Ascending aorta (tissue), 2 donors: ENCODE data around the gene FANCI. TPM values are rescaled to one million over a fixed set of nuclear protein-coding genes. Genes with fewer than 3 reads are reported as not detected.

Experiments
- DNase-seq, 2 donors: peaks; one replicate each; pipeline ENCODE4 v3.0.0-alpha.2; 2019; ENCODE audit warnings: low spot score in 2 of 2
- H3K27ac ChIP-seq, 2 donors: fragments of 200-600 bp; sonication (generic); one replicate each; pipeline ENCODE4 v1.5.1; 2016 to 2017; ENCODE audit warnings: mild to moderate bottlenecking in 1 of 2
- H3K27me3 ChIP-seq: fragments of 200-600 bp; sonication (generic); one replicate; pipeline ENCODE4 v1.5.1; 2017
- H3K36me3 ChIP-seq, 2 donors: fragments of 200-600 bp; sonication (generic); one replicate each; pipeline ENCODE4 v1.5.1; 2016
- H3K4me1 ChIP-seq, 2 donors: fragments of 200-600 bp; sonication (generic); one replicate each; pipeline ENCODE4 v1.5.1; 2016 to 2017; ENCODE audit warnings: mild to moderate bottlenecking in 1 of 2
- H3K4me3 ChIP-seq, 2 donors: fragments of 200-600 bp; sonication (generic); one replicate each; pipeline ENCODE4 v1.5.1; 2016 to 2017; ENCODE audit warnings: mild to moderate bottlenecking in 1 of 2
- H3K9me3 ChIP-seq, 2 donors: fragments of 200-600 bp; sonication (generic); one replicate each; pipeline ENCODE4 v1.5.1; 2016
- intact Hi-C: fragments of 100-400 bp; cut with DNase I; formaldehyde crosslinking; loops from one replicate; pipeline ENCODE4 v1.15.1; 2023
- total RNA-seq: library from RNA; depleted of rRNA; stranded (reverse); fragments of >200 nt; gene quantifications from one replicate; pipeline ENCODE4 v1.1.0, GENCODE V29; 2016
- TF ChIP-seq, protein P1 (sequence below), 3 experiments: fragments of 200-600 bp in 2 of 3; fragments of 450-650 bp in 1 of 3; sonication (generic) in 2 of 3; IDR thresholded peaks; one replicate each; pipeline ENCODE4 v1.5.1; 2016 to 2019; ENCODE audit warnings: antibody characterized with exemption in 3 of 3, mild to moderate bottlenecking in 1 of 3, moderate library complexity in 1 of 3

Gene FANCI
- total RNA-seq, 1 donor from 2014 or later = not detected

GRCh38 chr15:89346516-89347231, 102.9 kb downstream of the FANCI start:
- Histone ChIP-seq H3K27ac (no peak overlapping the region), H3K36me3 (no peaks in the 10 kb centered on the region), H3K4me1 (no peaks in the 10 kb centered on the region), H3K4me3 (no peak overlapping the region), H3K9me3 (no peaks in the 10 kb centered on the region), H3K27me3 (no peaks in the 10 kb centered on the region)
- no peak for DNase-seq
- intact Hi-C loops = no loop called here
- TF ChIP-seq, protein P1, sequence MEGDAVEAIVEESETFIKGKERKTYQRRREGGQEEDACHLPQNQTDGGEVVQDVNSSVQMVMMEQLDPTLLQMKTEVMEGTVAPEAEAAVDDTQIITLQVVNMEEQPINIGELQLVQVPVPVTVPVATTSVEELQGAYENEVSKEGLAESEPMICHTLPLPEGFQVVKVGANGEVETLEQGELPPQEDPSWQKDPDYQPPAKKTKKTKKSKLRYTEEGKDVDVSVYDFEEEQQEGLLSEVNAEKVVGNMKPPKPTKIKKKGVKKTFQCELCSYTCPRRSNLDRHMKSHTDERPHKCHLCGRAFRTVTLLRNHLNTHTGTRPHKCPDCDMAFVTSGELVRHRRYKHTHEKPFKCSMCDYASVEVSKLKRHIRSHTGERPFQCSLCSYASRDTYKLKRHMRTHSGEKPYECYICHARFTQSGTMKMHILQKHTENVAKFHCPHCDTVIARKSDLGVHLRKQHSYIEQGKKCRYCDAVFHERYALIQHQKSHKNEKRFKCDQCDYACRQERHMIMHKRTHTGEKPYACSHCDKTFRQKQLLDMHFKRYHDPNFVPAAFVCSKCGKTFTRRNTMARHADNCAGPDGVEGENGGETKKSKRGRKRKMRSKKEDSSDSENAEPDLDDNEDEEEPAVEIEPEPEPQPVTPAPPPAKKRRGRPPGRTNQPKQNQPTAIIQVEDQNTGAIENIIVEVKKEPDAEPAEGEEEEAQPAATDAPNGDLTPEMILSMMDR (IDR thresholded peaks at IDR 0.05) = no peak

- DNase-seq = no peak
- H3K4me3 ChIP-seq = no peak overlapping the region
- no peaks in the 10 kb centered on the region for H3K36me3 ChIP-seq
- no peaks in the 10 kb centered on the region for H3K4me1 ChIP-seq
- TF ChIP-seq, protein P1 (IDR thresholded peaks at IDR 0.05) = no peak
- no peaks in the 10 kb centered on the region for H3K27me3 ChIP-seq
- H3K27ac ChIP-seq = no peak overlapping the region
- intact Hi-C loops = no loop called here
- no peaks in the 10 kb centered on the region for H3K9me3 ChIP-seq
These were observed 105.4 kb downstream of the FANCI start for GRCh38 chr15:89349206-89349558.

GRCh38 chr15:89352476-89352875, 108.7 kb downstream of the FANCI start:
- TF ChIP-seq, protein P1 (IDR thresholded peaks at IDR 0.05) = no peak
- no peak overlapping the region for H3K4me3 ChIP-seq

DNA sequence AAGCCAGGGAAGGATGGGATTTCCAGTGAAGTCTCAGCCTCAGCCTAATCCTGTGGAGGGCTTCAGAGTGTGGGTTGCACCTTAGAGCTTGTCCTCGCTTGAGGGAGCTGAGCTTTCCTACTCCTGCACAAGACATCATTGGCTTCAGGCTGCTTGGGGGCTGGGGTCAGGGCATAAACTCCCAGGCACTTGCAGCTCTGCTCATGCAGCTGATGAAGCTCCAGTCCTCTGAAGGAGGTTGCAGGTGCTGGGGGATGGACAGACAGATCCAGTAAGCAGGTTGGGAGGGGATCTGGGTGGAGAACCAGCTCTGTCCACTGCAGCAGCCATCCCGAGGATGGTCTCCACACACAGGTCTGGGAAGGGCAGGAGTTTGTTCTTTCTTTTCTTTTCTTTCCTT, 110.2 kb downstream of the FANCI start:
- H3K36me3 ChIP-seq = no peaks in the 10 kb centered on the region
- no peaks in the 10 kb centered on the region for H3K9me3 ChIP-seq
- H3K4me1 ChIP-seq = peaks cover under 1 to 2% of the 10 kb centered on the region in 2 donors
- H3K27ac ChIP-seq = no peak overlapping the region
- H3K27me3 ChIP-seq = no peaks in the 10 kb centered on the region
- no peak overlapping the region for H3K4me3 ChIP-seq
- no peak for DNase-seq
- TF ChIP-seq, protein P1 (IDR thresholded peaks at IDR 0.05) = no peak
- intact Hi-C loops = no loop called here

More at GRCh38 chr15:89352476-89352875, 108.7 kb downstream of the FANCI start:
- Histone ChIP-seq H3K27me3 (no peaks in the 10 kb centered on the region), H3K9me3 (no peaks in the 10 kb centered on the region), H3K36me3 (no peaks in the 10 kb centered on the region), H3K4me1 (no peaks in the 10 kb centered on the region), H3K27ac (no peak overlapping the region)
- intact Hi-C loops = no loop called here
- DNase-seq = no peak

DNA sequence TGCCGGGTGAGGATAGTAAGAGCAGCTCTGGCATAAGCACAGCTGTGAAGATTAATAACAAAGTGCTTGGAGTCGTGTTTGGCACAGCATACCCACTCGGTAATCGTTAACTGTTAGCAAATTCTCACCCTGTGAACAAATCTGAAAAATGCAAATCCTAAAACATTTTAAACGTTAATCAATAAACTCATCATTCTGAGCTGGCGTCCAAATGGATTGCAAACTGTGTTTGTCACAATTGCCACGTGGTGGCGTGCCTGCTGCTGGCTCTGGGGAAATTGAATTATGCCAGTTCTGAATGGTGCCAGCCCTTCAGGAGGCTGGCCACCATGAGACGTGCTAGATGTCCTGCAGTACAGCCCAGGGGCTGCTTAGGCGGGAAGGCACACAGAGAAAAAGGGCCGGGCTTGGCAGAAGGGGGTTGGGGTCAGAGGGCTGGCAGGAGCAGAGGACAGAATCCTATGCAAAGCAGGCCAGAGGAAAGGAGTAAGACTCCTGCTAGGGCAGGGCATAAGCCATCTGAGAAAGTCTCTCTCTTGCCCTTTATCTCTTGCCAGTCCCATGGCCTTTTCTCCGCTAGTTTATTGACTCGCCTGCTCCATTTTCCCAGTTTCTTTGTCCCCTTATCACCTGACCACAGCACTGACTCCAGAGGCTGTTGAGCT, 113.0 kb downstream of the FANCI start:
- Histone ChIP-seq H3K36me3 (no peaks in the 10 kb centered on the region), H3K27ac (no peak overlapping the region), H3K4me1 (peaks cover 3% of the 10 kb centered on the region in 2 donors), H3K9me3 (no peaks in the 10 kb centered on the region), H3K27me3 (peaks cover 14% of the 10 kb centered on the region), H3K4me3 (no peak overlapping the region)
- DNase-seq = no peak
- TF ChIP-seq, protein P1 (IDR thresholded peaks at IDR 0.05) = peak in 1 of 3 experiments; percentile 26
- intact Hi-C loops = no loop called here
